Ovary (tissue), 10 donors: Measurements from ENCODE around the gene DIP2C. TPM values are rescaled to one million over a fixed set of nuclear protein-coding genes. Genes with fewer than 3 reads are reported as not detected.
A peak's percentile ranks its signal among the peaks of the same experiment; 100 is the strongest.

Experiments used
- DNase-seq, 5 donors: peaks; one replicate each; pipeline ENCODE4 v3.0.0-alpha.2; 2019 to 2020
- H3K27ac ChIP-seq, 2 donors: fragments of 200-600 bp; one replicate each; pipeline versions ENCODE4 v1.5.1 to v1.8.0; 2019 to 2022
- H3K27me3 ChIP-seq: fragments of 200-600 bp; one replicate; pipeline ENCODE4 v1.8.0; 2022
- H3K36me3 ChIP-seq: fragments of 200-600 bp; sonication (generic); one replicate; pipeline ENCODE4 v1.5.1; 2019
- H3K4me1 ChIP-seq: one replicate; pipeline ENCODE4 v1.8.1; 2013; ENCODE audit warnings: mild to moderate bottlenecking, moderate library complexity; ENCODE audit not compliant: insufficient read depth
- H3K4me3 ChIP-seq: fragments of 200-600 bp; sonication (generic); one replicate; pipeline ENCODE4 v1.5.1; 2017
- H3K9me3 ChIP-seq, 2 donors: fragments of 200-600 bp in 1 of 2; sonication (generic) in 1 of 2; one replicate each; pipeline versions ENCODE4 v1.5.1 to v1.8.1; 2013 to 2019; ENCODE audit warnings: mild to moderate bottlenecking in 1 of 2, moderate library complexity in 1 of 2
- CTCF ChIP-seq, 3 donors: fragments of 450-650 bp in 2 of 3; fragments of 200-600 bp in 1 of 3; IDR thresholded peaks; one replicate each; pipeline versions ENCODE4 v1.5.1 to v1.8.0; 2016 to 2022; ENCODE audit warnings: antibody characterized with exemption in 3 of 3, mild to moderate bottlenecking in 1 of 3
- EP300 ChIP-seq: sonication (generic); formaldehyde crosslinking; IDR thresholded peaks from one replicate; pipeline ENCODE4 v1.6.1; 2017; ENCODE audit warnings: antibody characterized with exemption
- POLR2A ChIP-seq: fragments of 450-650 bp; IDR thresholded peaks from one replicate; pipeline ENCODE4 v1.6.1; 2017; ENCODE audit warnings: antibody characterized with exemption, mild to moderate bottlenecking, moderate library complexity
- WGBS, 3 donors: extraction: QIAGEN DNeasy Blood & Tissue Kit in 1 of 3; methylation state at CpG; one replicate each; pipeline versions ENCODE4 v1.1.5 to v1.1.7; 2013 to 2017; 5-methylcytosine and 5-hydroxymethylcytosine counted together
- intact Hi-C, 4 donors: fragments of 100-400 bp; cut with DNase I; formaldehyde crosslinking; loops; one replicate each; pipeline versions ENCODE4 v1.11.0 to v1.15.1; 2022 to 2023
- long read RNA-seq, 3 donors: library from polyadenylated mRNA in 2 of 3; unstranded in 2 of 3; transcript quantifications; one replicate each; pipeline ENCODE4 v2.0.0 and lab custom pipeline, GENCODE V29; 2021 to 2026
- polyA plus RNA-seq, 2 donors: library from polyadenylated mRNA; stranded (reverse); fragments of 200-250 nt in 1 of 2; fragments of 350-450 nt in 1 of 2; fragmentation: Illumina TruSeq in 1 of 2; extraction: RNeasy Lipid Tissue Mini Kit (QIAGEN cat#74804) in 1 of 2; gene quantifications; one replicate each; pipeline ENCODE4 v1.2.3, GENCODE V29; 2013 to 2014
- total RNA-seq, 7 donors: library from RNA; depleted of rRNA in 2 of 7; stranded (reverse); fragments of >200 nt in 2 of 7; fragmentation: NEBNext Ultra II Directional in 3 of 7; extraction: Animal tissue kit (Norgen Biotek cat#: 25700) in 3 of 7; gene quantifications; one replicate each; pipeline versions ENCODE4 v1.1.0 to v1.2.4, GENCODE V29; 2016 to 2023
- donor health status: DM: no; HTN: no; CAD: no; lungs with moderate emphysema.
- donor health status: DM: no; HTN: no; CAD: no.
- donor health status: Bipolar disorder and iron deficiency.
- donor health status: DM: yes; HTN: yes; CAD: no.
- donor health status: DM: no; HTN: no; CAD: no.
- donor health status: DM: yes; HTN: yes; CAD: no.

DIP2C gene
- total RNA-seq (10 to 100 TPM; 13.9 to 29.4 (median 23.9) TPM), polyA plus RNA-seq (10 to 100 TPM; 10.1 to 12.7 TPM)
- long read RNA-seq, donor 1, partial matches to known transcripts = 12 of 32 reads
- long read RNA-seq, donor 1, other reads (novel, unspliced or antisense) = 20 of 32 reads
- long read RNA-seq, donor 2 = 0 reads
- long read RNA-seq, donor 3, full-length matches to known transcripts = 1 of 23 reads
- long read RNA-seq, donor 3, partial matches to known transcripts = 16 of 23 reads
- long read RNA-seq, donor 3, other reads (novel, unspliced or antisense) = 6 of 23 reads

- intact Hi-C loops = loop anchor here (5.0 to 10.0 kb wide), 5 partner anchors 155 to 365 kb away; partner anchors contain the start of genes LARP4B (in 1 of the 4) and WDR37 (in 1 of the 4)
- H3K27me3 ChIP-seq = no peaks in the 10 kb centered on the region
- peaks cover 12% of the 10 kb centered on the region for H3K4me1 ChIP-seq
- DNase-seq = peak; percentile 78 to 89 (median 83)
- TF ChIP-seq POLR2A = peak; percentile 24
- TF ChIP-seq CTCF (IDR thresholded peaks at IDR 0.05) = no peak
- peak within 1 kb of the TSS; percentile 75 to 87 for H3K27ac ChIP-seq
- H3K36me3 ChIP-seq = no peaks in the 10 kb centered on the region
- peak within 1 kb of the TSS; percentile 76 for H3K4me3 ChIP-seq
- 1 to 2% (median 1%) methylated on average over 46 to 131 of the region's 137 CpGs for WGBS, 3 donors
- H3K9me3 ChIP-seq = no peaks in the 10 kb centered on the region
Measured at GRCh38 chr10:689452-690371, at the start of gene DIP2C. TSS of gene DIP2C (minus strand) at chr10:689668. CDS start at chr10:689578, 90 bp downstream.

GRCh38 chr10:734481-734880, 45.0 kb upstream of the DIP2C start:
- H3K4me1 ChIP-seq = no peaks in the 10 kb centered on the region
- WGBS, 3 donors = 60 to 72% (median 63%) methylated on average over 3 of the region's 3 CpGs
- no peaks in the 10 kb centered on the region for H3K36me3 ChIP-seq
- no peaks in the 10 kb centered on the region for H3K27me3 ChIP-seq
- H3K27ac ChIP-seq = no peak overlapping the region
- H3K9me3 ChIP-seq = no peaks in the 10 kb centered on the region
- intact Hi-C loops = no loop called here
- DNase-seq = no peak
- no peak overlapping the region for H3K4me3 ChIP-seq
- no peak for TF ChIP-seq POLR2A
- no peak for TF ChIP-seq EP300
- TF ChIP-seq CTCF (IDR thresholded peaks at IDR 0.05) = no peak

GRCh38 chr10:733086-733485, 43.6 kb upstream of the DIP2C start:
- no peak for TF ChIP-seq POLR2A
- TF ChIP-seq CTCF (IDR thresholded peaks at IDR 0.05) = no peak
- TF ChIP-seq EP300 = no peak
- WGBS, 3 donors = 70 to 74% (median 72%) methylated on average over 9 of the region's 9 CpGs

GRCh38 chr10:729213-729612, 39.7 kb upstream of the DIP2C start:
- no peaks in the 10 kb centered on the region for H3K4me1 ChIP-seq
- H3K4me3 ChIP-seq = no peak overlapping the region
- DNase-seq = no peak
- H3K27me3 ChIP-seq = no peaks in the 10 kb centered on the region
- 71 to 78% (median 72%) methylated on average over 8 of the region's 8 CpGs for WGBS, 3 donors
- no peak for TF ChIP-seq CTCF (IDR thresholded peaks at IDR 0.05)
- H3K27ac ChIP-seq = no peak overlapping the region
- no peaks in the 10 kb centered on the region for H3K9me3 ChIP-seq
- intact Hi-C loops = no loop called here
- no peaks in the 10 kb centered on the region for H3K36me3 ChIP-seq

More at GRCh38 chr10:733086-733485, 43.6 kb upstream of the DIP2C start:
- H3K4me3 ChIP-seq = no peak overlapping the region
- H3K36me3 ChIP-seq = no peaks in the 10 kb centered on the region
- H3K9me3 ChIP-seq = no peaks in the 10 kb centered on the region
- no peaks in the 10 kb centered on the region for H3K27me3 ChIP-seq
- intact Hi-C loops = no loop called here
- no peak overlapping the region for H3K27ac ChIP-seq
- no peak for DNase-seq
- H3K4me1 ChIP-seq = no peaks in the 10 kb centered on the region
